GM12878 (cell line): Measurements from ENCODE around the gene PLXNA2.

Experiments
- CHD2 ChIP-seq: IDR thresholded peaks from 2 replicates; pipeline ENCODE4 v1.6.1; 2011; ENCODE audit warnings: low read depth, low read length, improper control_type of control experiment, borderline replicate concordance
- CHD4 ChIP-seq: fragments of 200-600 bp; sonication (generic); IDR thresholded peaks from 2 replicates; pipeline ENCODE4 v1.6.1; 2016; ENCODE audit warnings: mild to moderate bottlenecking
- CREB1 ChIP-seq: IDR thresholded peaks from 2 replicates; pipeline ENCODE4 v1.6.1; 2012; ENCODE audit warnings: low read depth, mild to moderate bottlenecking, inconsistent platforms
- CTCF ChIP-seq, 3 experiments: IDR thresholded peaks in 2 of 3; conservative IDR thresholded peaks in 1 of 3; 2 replicates each; pipeline ENCODE4 v1.5.1; 2011; ENCODE audit warnings: low read depth in 3 of 3, low read length in 3 of 3, mild to moderate bottlenecking in 3 of 3, control low read depth in 2 of 3, moderate library complexity in 2 of 3, inconsistent platforms in 1 of 3, mixed read lengths in 1 of 3; ENCODE audit not compliant: control insufficient read depth in 2 of 3, insufficient read depth in 1 of 3; ENCODE audit errors: extremely low read depth in 1 of 3
- POLR2AphosphoS5 ChIP-seq: IDR thresholded peaks from 2 replicates; pipeline ENCODE4 v1.6.1; 2011; ENCODE audit warnings: mild to moderate bottlenecking, low read length, inconsistent platforms
- STAT3 ChIP-seq: IDR thresholded peaks from 2 replicates; pipeline ENCODE4 v1.6.1; 2011; ENCODE audit warnings: low read depth, low read length, improper control_type of control experiment
- SUZ12 ChIP-seq: fragments of 200-600 bp; sonication (generic); IDR thresholded peaks from one replicate; pipeline ENCODE4 v1.6.1; 2018; ENCODE audit warnings: antibody characterized with exemption, mild to moderate bottlenecking; ENCODE audit not compliant: unreplicated experiment
- TF ChIP-seq, protein P1 (sequence below): IDR thresholded peaks from 2 replicates; pipeline ENCODE4 v1.6.1; 2012; ENCODE audit warnings: low read length, inconsistent platforms

DNA sequence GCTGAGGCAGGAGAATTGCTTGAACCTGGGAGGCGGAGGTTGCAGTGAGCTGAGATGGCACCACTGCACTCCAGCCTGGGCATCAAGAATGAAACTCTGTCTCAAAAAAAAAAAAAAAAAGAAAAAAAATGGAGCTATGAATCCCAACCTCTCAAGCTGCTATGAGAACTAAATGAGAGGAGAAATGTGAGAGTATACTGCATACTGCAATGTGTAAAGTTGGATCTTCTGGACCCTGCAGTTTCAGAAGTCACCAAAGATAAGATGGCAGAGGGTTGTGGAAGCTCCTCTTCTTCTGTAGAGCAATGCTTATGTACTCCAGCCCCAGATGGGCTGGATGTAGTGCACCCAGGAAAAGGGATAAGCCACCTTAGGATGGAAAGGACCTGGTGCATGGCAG, 55.6 kb downstream of the PLXNA2 start:
- no peak for TF ChIP-seq CHD2
- no peak for TF ChIP-seq CTCF (IDR thresholded peaks at IDR 0.05 in 2 of 3, conservative IDR thresholded peaks at IDR 0.05 in 1 of 3; ENCODE audit: control insufficient read depth in 2 of 3, extremely low read depth in 1 of 3, insufficient read depth in 1 of 3, low read depth in 3 of 3, low read length in 3 of 3)
- no peak for TF ChIP-seq STAT3
- TF ChIP-seq CREB1, result no peak
- no peak for TF ChIP-seq POLR2AphosphoS5
- no peak for TF ChIP-seq SUZ12
- TF ChIP-seq, protein P1, sequence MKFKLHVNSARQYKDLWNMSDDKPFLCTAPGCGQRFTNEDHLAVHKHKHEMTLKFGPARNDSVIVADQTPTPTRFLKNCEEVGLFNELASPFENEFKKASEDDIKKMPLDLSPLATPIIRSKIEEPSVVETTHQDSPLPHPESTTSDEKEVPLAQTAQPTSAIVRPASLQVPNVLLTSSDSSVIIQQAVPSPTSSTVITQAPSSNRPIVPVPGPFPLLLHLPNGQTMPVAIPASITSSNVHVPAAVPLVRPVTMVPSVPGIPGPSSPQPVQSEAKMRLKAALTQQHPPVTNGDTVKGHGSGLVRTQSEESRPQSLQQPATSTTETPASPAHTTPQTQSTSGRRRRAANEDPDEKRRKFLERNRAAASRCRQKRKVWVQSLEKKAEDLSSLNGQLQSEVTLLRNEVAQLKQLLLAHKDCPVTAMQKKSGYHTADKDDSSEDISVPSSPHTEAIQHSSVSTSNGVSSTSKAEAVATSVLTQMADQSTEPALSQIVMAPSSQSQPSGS, result no peak
- TF ChIP-seq CHD4, result no peak
